ENCODE results near the gene OR1K1. TPM values are rescaled to one million over a fixed set of nuclear protein-coding genes. Genes with fewer than 3 reads are reported as not detected.

The OR1K1 gene
- total and polyA plus RNA-seq, 9 of the 15 experiments (the other 6 are each of a cell fraction or from before 2014, with no cell fraction given): not detected

DNA sequence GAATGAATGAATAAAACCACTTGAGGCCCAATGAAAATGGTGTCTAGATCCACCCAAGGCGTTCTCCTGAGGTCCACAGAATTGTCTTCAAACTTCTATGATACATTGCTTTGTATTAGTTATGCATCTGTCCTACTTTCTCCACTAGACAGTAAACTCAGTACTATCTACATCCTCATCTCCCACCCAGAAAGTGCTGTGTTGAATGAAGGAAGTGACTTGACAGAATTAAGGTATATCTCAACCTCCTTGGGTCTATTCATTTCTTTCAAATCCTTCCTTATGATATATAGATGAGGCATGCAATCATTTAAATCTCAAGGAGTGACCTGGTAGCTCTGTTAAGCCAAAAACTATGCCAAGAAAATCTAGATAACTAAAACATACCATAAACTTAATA is 44.2 kb downstream of the OR1K1 start:
- Histone ChIP-seq H3K9me1 (ENCODE audit: control insufficient read depth, insufficient read depth, low read length) (no peaks in the 10 kb centered on the region), H2AFZ (ENCODE audit: low read depth, low read length) (no peak overlapping the region), H3K27me3 (ENCODE audit: control insufficient read depth in 2 of 2, insufficient read depth in 2 of 2, low read length in 2 of 2) (no peaks in the 10 kb centered on the region), H3K4me3 (no peak overlapping the region), H3K9me3 (replicated peaks; ENCODE audit: control insufficient read depth, insufficient read depth, low read depth, low read length) (no peaks in the 10 kb centered on the region), H3K36me3 (ENCODE audit: control insufficient read depth, insufficient read depth, low read length) (peaks cover 30% of the 10 kb centered on the region), H4K20me1 (replicated peaks; ENCODE audit: control insufficient read depth, insufficient read depth, low read length) (no peaks in the 10 kb centered on the region), H3K4me2 (ENCODE audit: insufficient read depth, low read length) (no peak overlapping the region), H3K27ac (ENCODE audit: extremely low read depth, low read depth, low read length) (no peak overlapping the region), H3K79me2 (ENCODE audit: control insufficient read depth, insufficient read depth, low read length) (no peaks in the 10 kb centered on the region), H3K4me1 (replicated peaks in 1 of 2; ENCODE audit: control insufficient read depth in 2 of 2, insufficient read depth in 2 of 2, low read length in 2 of 2) (no peaks in the 10 kb centered on the region), H3K9ac (ENCODE audit: insufficient read depth in 1 of 2, low read depth in 2 of 2, low read length in 2 of 2) (no peak overlapping the region)
- peak; percentile 27; the same call in 1 of the 2 replicates for TF ChIP-seq C11orf30 (IDR thresholded peaks at IDR 0.05; ENCODE audit: low read depth)
- no peak for TF ChIP-seq ZZZ3 (IDR thresholded peaks at IDR 0.05)
- TF ChIP-seq JUND (IDR thresholded peaks at IDR 0.05; ENCODE audit: borderline replicate concordance, low read depth, low read length): no peak
- TF ChIP-seq JUND (tag; IDR thresholded peaks at IDR 0.05; ENCODE audit: borderline replicate concordance, low read depth, low read length): no peak
- TF ChIP-seq EWSR1 (IDR thresholded peaks at IDR 0.05; ENCODE audit: borderline replicate concordance, low read depth, partially characterized antibody): no peak
- no peak for TF ChIP-seq CREM (IDR thresholded peaks at IDR 0.05; ENCODE audit: low read depth)
- 0 out of 2 replicates have a peak, but pooled peaks have one; percentile 26 for TF ChIP-seq ZNF316 (IDR thresholded peaks at IDR 0.05)
- no peak for TF ChIP-seq GTF2F1 (IDR thresholded peaks at IDR 0.05; ENCODE audit: low read depth, low read length)
- TF ChIP-seq CBX1 (IDR thresholded peaks at IDR 0.05; ENCODE audit: low read depth): no peak
- peak; percentile 53 for TF ChIP-seq MEIS2 (IDR thresholded peaks at IDR 0.05; ENCODE audit: partially characterized antibody)
- 0 out of 2 replicates have a peak, but pooled peaks have one; percentile 18 for TF ChIP-seq ARID1B (IDR thresholded peaks at IDR 0.05)
- TF ChIP-seq NFE2 (IDR thresholded peaks at IDR 0.05; ENCODE audit: low read depth): peak; percentile 61
- TF ChIP-seq MAFG (tag; conservative IDR thresholded peaks at IDR 0.05): 0 out of 2 replicates have a peak, but pooled peaks have one; percentile 13
- DNase-seq (ENCODE audit: extremely low read depth in 1 of 4, low spot score in 3 of 4) (no peak), FAIRE-seq (no peak), ATAC-seq (peak; percentile 64)
- WGBS (ENCODE audit: insufficient coverage, low coverage, missing lambda C conversion rate): 56% methylated on average over 1 of the region's 1 CpG
- no TSS peak for BruUV-seq (replicated peaks)
- intact Hi-C loops (cut with micrococcal nuclease): no loop called here
- CTCF ChIA-PET (ENCODE audit: low intra/inter-chr PET ratio): interaction anchor here (0.6 kb wide), 1 partner anchor 13 kb away, joined by 3 read pairs; no protein-coding TSS in a partner anchor
- in situ Hi-C loops (cut with MboI): no loop called here
- POLR2A ChIA-PET: interaction anchor here (0.8 kb wide), 1 partner anchor 347 kb away, joined by 3 read pairs; no protein-coding TSS in a partner anchor
